Measurements from ENCODE around the gene TRIM36.
A peak's percentile ranks its signal among the peaks of the same experiment; 100 is the strongest.

TRIM36 gene, protein sequence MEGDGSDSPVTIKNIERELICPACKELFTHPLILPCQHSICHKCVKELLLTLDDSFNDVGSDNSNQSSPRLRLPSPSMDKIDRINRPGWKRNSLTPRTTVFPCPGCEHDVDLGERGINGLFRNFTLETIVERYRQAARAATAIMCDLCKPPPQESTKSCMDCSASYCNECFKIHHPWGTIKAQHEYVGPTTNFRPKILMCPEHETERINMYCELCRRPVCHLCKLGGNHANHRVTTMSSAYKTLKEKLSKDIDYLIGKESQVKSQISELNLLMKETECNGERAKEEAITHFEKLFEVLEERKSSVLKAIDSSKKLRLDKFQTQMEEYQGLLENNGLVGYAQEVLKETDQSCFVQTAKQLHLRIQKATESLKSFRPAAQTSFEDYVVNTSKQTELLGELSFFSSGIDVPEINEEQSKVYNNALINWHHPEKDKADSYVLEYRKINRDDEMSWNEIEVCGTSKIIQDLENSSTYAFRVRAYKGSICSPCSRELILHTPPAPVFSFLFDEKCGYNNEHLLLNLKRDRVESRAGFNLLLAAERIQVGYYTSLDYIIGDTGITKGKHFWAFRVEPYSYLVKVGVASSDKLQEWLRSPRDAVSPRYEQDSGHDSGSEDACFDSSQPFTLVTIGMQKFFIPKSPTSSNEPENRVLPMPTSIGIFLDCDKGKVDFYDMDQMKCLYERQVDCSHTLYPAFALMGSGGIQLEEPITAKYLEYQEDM

DNA sequence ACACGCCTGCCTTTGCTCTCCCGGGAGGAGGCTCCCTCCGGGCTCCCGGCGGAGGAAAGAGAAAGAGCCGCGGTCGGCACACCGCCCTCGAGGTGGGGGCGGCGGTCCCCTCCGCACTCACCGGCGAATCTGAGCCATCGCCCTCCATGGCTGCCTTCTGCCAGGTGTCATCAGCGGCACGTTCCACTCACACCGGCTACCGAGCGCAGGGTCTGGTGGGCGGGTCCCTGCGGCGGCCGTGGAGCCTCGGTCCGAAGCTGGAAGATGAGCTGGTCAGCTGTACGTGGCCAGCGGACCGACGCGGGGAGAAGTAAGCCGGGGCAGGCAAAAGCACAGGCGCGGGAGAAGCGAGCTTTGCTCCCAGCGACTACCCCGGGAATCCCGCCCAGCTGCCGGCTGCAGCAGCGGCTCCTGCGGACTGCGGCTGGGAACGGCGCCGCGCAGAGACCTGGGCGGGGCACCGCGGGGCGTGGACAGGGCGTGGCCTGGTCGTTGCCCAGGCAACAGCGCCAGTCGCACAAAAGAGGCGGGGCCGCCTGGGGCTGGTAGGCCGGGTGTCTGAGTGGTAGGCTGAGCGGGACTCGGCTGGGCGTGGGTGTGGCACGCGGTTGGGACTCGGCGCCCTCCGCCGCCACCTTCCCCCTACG, at the start of gene TRIM36:
TRIM36 (minus strand) TSS at position 422 of the 647 bp plus-strand sequence; CDS start at position 148, 274 bp downstream.
- peak within 1 kb of the TSS; percentile 79 for H3K4me3 ChIP-seq
- H3K9me3 ChIP-seq, result peaks cover 36% of the 10 kb centered on the region
- H3K36me3 ChIP-seq, result no peaks in the 10 kb centered on the region
- H3K27ac ChIP-seq, result no peak within 1 kb of the TSS
- peaks cover 67% of the 10 kb centered on the region for H3K27me3 ChIP-seq
- H3K9ac ChIP-seq, result peak within 1 kb of the TSS; percentile 21; the same call in 1 of the 2 replicates
- H3K4me2 ChIP-seq, result peak within 1 kb of the TSS; percentile 99
- H4K20me1 ChIP-seq, result peaks cover 14% of the 10 kb centered on the region
- no peak for TF ChIP-seq Cebpa-rat (IDR thresholded peaks at IDR 0.05)
- peaks cover 16% of the 10 kb centered on the region for H3K4me1 ChIP-seq

GRCh38 chr5:115214541-115214940, 44.8 kb upstream of the TRIM36 start:
- H3K4me1 ChIP-seq, result peaks cover 12% of the 10 kb centered on the region
- H4K20me1 ChIP-seq, result no peaks in the 10 kb centered on the region
- peaks cover 29% of the 10 kb centered on the region for H3K36me3 ChIP-seq
- no peak overlapping the region for H3K4me3 ChIP-seq
- no peak overlapping the region for H3K9ac ChIP-seq
- H3K4me2 ChIP-seq, result no peak overlapping the region
- no peaks in the 10 kb centered on the region for H3K27me3 ChIP-seq
- TF ChIP-seq Cebpa-rat (IDR thresholded peaks at IDR 0.05), result no peak
- H3K9me3 ChIP-seq, result 0 out of 2 replicates have a peak, but pooled peaks cover 5% of the 10 kb centered on the region
- no peak overlapping the region for H3K27ac ChIP-seq

GRCh38 chr5:115209279-115209678, 39.6 kb upstream of the TRIM36 start:
- Histone ChIP-seq H3K9ac (no peak overlapping the region), H3K4me1 (peaks cover 20% of the 10 kb centered on the region), H3K9me3 (no peaks in the 10 kb centered on the region), H3K27ac (no peak overlapping the region), H3K4me2 (no peak overlapping the region; the same call in 1 of the 2 replicates), H3K36me3 (peaks cover 12% of the 10 kb centered on the region), H4K20me1 (no peaks in the 10 kb centered on the region), H3K27me3 (no peaks in the 10 kb centered on the region), H3K4me3 (no peak overlapping the region)
- no peak for TF ChIP-seq Cebpa-rat (IDR thresholded peaks at IDR 0.05)

- Histone ChIP-seq H3K27me3 (no peaks in the 10 kb centered on the region), H3K4me2 (no peak overlapping the region), H4K20me1 (no peaks in the 10 kb centered on the region), H3K9me3 (no peaks in the 10 kb centered on the region), H3K36me3 (no peaks in the 10 kb centered on the region), H3K4me1 (no peaks in the 10 kb centered on the region), H3K4me3 (no peak overlapping the region), H3K27ac (no peak overlapping the region), H3K9ac (no peak overlapping the region)
- no peak for TF ChIP-seq Cebpa-rat (IDR thresholded peaks at IDR 0.05)
These were observed 33.2 kb upstream of the TRIM36 start for GRCh38 chr5:115202952-115203351.

DNA sequence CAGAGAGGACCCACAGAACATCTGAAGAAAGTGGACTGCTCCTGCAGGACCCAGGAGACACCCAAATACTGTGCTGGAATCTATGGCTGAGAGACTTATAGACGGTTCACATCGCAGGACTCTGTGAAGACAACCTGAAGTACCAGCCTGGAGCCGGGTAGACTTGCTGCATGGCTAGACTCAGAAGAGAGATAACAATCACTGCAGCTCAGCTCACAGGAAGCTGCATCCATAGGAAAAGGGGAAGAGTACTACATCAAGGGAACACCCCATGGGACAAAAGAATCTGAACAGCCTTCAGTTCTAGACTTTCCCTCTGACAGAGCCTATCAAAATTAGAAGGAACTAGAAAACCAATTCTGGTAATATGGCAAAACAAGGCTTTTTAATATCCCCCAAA, 26.5 kb upstream of the TRIM36 start:
- Histone ChIP-seq H3K4me1 (no peaks in the 10 kb centered on the region), H3K27me3 (no peaks in the 10 kb centered on the region), H3K4me2 (no peak overlapping the region), H3K4me3 (no peak overlapping the region), H3K36me3 (no peaks in the 10 kb centered on the region), H3K27ac (no peak overlapping the region), H3K9ac (no peak overlapping the region), H4K20me1 (no peaks in the 10 kb centered on the region), H3K9me3 (no peaks in the 10 kb centered on the region)
- TF ChIP-seq Cebpa-rat (IDR thresholded peaks at IDR 0.05), result no peak

DNA sequence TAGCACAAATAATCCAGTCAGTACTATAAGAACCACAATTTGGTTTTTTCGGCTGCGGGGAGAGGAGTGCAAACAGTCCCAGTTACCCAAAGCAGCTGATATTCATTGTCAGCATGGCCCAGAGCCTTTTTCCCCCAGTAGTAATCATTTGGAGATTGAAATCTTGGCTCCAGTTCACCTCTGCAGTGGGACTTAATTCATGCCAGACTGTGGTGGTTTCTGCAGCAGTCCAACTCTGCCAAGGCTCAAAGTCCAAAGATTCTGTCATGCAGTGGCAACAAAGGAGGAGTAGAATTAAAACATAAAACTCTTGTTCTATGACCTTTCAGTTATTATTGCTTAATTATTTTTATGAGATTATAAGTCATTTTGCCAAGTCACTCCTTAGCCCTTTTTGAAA, 25.0 kb upstream of the TRIM36 start:
- Histone ChIP-seq H3K9ac (no peak overlapping the region), H3K27me3 (no peaks in the 10 kb centered on the region), H3K4me2 (no peak overlapping the region), H3K36me3 (no peaks in the 10 kb centered on the region), H3K9me3 (no peaks in the 10 kb centered on the region), H4K20me1 (no peaks in the 10 kb centered on the region), H3K4me3 (no peak overlapping the region), H3K27ac (no peak overlapping the region), H3K4me1 (no peaks in the 10 kb centered on the region)
- no peak for TF ChIP-seq Cebpa-rat (IDR thresholded peaks at IDR 0.05)

DNA sequence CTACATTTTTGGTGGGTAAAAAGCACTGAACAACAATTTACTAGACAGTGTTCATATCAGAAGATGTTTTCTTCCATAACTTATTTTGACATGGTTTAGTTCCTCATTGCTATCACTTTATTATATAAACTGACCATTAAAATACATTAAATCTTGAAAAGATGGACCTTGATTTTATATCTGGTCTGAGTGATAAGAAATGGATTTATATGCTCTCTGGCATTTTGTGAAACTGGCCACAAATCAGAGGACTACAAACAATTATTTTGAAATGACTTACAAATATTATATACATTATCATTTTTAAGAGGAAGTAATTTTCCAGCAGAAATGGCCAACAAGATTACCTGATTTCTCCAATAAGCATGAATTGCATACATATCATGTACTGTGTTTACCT, 23.6 kb upstream of the TRIM36 start:
- no peaks in the 10 kb centered on the region for H3K27me3 ChIP-seq
- no peak for TF ChIP-seq Cebpa-rat (IDR thresholded peaks at IDR 0.05)
- no peaks in the 10 kb centered on the region for H3K9me3 ChIP-seq
- no peaks in the 10 kb centered on the region for H4K20me1 ChIP-seq
- no peaks in the 10 kb centered on the region for H3K4me1 ChIP-seq
- no peaks in the 10 kb centered on the region for H3K36me3 ChIP-seq
- no peak overlapping the region for H3K27ac ChIP-seq
- no peak overlapping the region for H3K4me3 ChIP-seq
- no peak overlapping the region for H3K9ac ChIP-seq
- no peak overlapping the region for H3K4me2 ChIP-seq

- no peaks in the 10 kb centered on the region for H3K9me3 ChIP-seq
- H3K27ac ChIP-seq, result no peak overlapping the region
These were observed 22.4 kb upstream of the TRIM36 start for GRCh38 chr5:115192098-115192497.

GRCh38 chr5:115191474-115192031, 21.8 kb upstream of the TRIM36 start:
- TF ChIP-seq Cebpa-rat (IDR thresholded peaks at IDR 0.05), result no peak
- Histone ChIP-seq H3K9me3 (no peaks in the 10 kb centered on the region), H3K4me1 (no peaks in the 10 kb centered on the region), H3K27ac (no peak overlapping the region), H4K20me1 (no peaks in the 10 kb centered on the region), H3K9ac (no peak overlapping the region), H3K36me3 (no peaks in the 10 kb centered on the region), H3K27me3 (no peaks in the 10 kb centered on the region), H3K4me3 (no peak overlapping the region), H3K4me2 (no peak overlapping the region)

More at GRCh38 chr5:115192098-115192497, 22.4 kb upstream of the TRIM36 start:
- H4K20me1 ChIP-seq, result no peaks in the 10 kb centered on the region
- H3K27me3 ChIP-seq, result no peaks in the 10 kb centered on the region
- H3K36me3 ChIP-seq, result no peaks in the 10 kb centered on the region
- H3K9ac ChIP-seq, result no peak overlapping the region
- no peak overlapping the region for H3K4me2 ChIP-seq
- no peak for TF ChIP-seq Cebpa-rat (IDR thresholded peaks at IDR 0.05)
- H3K4me3 ChIP-seq, result no peak overlapping the region
- H3K4me1 ChIP-seq, result no peaks in the 10 kb centered on the region

Measured in BLaER1 (cell line).